ENCODE results near the gene DDAH2. TPM values are rescaled to one million over a fixed set of nuclear protein-coding genes. Genes with fewer than 3 reads are reported as not detected.

DDAH2 gene
- total RNA-seq, 1 donor from 2014 or later = 12.2 TPM

DNA sequence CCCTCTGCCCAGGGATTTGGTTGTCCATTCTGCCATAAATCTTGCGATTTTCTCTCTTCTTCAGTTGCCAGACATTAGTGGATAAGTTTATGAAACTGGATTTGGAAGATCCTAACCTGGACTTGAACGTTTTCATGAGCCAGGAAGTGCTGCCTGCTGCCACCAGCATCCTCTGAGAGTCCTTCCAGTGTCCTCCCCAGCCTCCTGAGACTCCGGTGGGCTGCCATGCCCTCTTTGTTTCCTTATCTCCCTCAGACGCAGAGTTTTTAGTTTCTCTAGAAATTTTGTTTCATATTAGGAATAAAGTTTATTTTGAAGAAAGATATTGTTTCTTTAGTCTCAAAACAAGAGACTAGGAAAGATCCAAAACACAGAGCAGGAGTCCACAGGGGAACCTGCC, 33.3 kb upstream of the DDAH2 start, which contains the start of gene SAPCD1:
Gene SAPCD1, plus strand, starts transcription at position 301 of the 400 bp plus-strand sequence. CDS start 399 bp downstream, outside the sequence.
- intact Hi-C loops (cut with micrococcal nuclease) = no loop called here

DNA sequence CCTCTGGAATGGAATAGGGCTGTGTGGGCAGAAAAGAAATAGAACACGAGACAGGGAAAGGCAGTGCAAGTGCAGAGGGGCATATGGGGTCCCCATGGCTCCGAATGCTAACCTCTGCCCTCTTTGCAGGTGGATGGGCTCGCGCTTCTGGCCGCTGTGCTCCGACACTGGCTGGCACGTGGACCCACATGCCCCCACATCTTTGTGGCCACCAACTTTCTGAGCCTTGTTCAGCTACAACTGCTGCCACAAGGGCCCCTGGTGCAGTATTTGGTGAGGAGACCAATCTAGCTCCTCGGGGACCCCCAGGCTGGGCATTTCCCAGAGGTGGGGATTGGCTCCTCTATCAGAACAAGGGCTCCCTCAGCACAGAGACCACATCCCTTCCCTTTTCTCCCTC, 32.2 kb upstream of the DDAH2 start:
- intact Hi-C loops (cut with micrococcal nuclease) = no loop called here

- intact Hi-C loops (cut with micrococcal nuclease) = no loop called here
Measured at GRCh38 chr6:31760790-31761189, 31.7 kb upstream of the DDAH2 start.

GRCh38 chr6:31758281-31758680, 29.2 kb upstream of the DDAH2 start:
- intact Hi-C loops (cut with micrococcal nuclease) = no loop called here

- intact Hi-C loops (cut with micrococcal nuclease) = no loop called here
Measured at GRCh38 chr6:31752739-31753319, 23.7 kb upstream of the DDAH2 start.

- intact Hi-C loops (cut with micrococcal nuclease) = no loop called here
Measured at GRCh38 chr6:31750411-31751022, 21.4 kb upstream of the DDAH2 start.

- intact Hi-C loops (cut with micrococcal nuclease) = no loop called here
Measured at GRCh38 chr6:31749301-31750036, 20.4 kb upstream of the DDAH2 start.

- intact Hi-C loops (cut with micrococcal nuclease) = no loop called here
Measured at GRCh38 chr6:31744422-31744821, 15.3 kb upstream of the DDAH2 start.

DNA sequence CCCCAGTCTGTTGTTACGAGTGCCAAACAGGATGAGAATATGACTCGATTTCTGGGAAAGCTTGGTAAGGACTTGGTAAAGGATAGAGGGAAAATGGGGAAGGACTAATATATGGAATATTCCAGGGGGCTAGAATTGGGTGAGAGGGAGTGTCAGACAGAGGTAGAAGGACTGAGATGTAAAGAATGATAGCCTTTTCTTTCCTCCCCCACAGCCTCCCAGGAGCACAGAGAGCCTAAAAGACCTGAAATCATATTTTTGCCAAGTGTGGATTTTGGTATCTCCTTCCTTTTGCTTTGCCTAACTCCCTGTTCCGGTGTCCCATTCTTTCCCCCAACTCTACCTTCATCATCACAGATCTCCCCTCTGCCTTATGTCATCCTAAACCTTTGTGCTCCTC, 13.8 kb upstream of the DDAH2 start:
- intact Hi-C loops (cut with micrococcal nuclease) = no loop called here

- intact Hi-C loops (cut with micrococcal nuclease) = no loop called here
Measured at GRCh38 chr6:31741815-31742214, 12.7 kb upstream of the DDAH2 start.

GRCh38 chr6:31740397-31741223, 11.5 kb upstream of the DDAH2 start:
- intact Hi-C loops (cut with micrococcal nuclease) = no loop called here

GRCh38 chr6:31739639-31740396, 10.7 kb upstream of the DDAH2 start, which contains the start of gene MSH5:
MSH5 (plus strand) TSS chr6:31740005; CDS start chr6:31740467, 462 bp downstream.
- intact Hi-C loops (cut with micrococcal nuclease) = loop anchor here (1.0 to 5.0 kb wide), 9 partner anchors 29 to 1105 kb away; partner anchors contain the start of genes BAG6, GPSM3, HSPA1A and HSPA1L

GRCh38 chr6:31737991-31738979, 9.2 kb upstream of the DDAH2 start:
- intact Hi-C loops (cut with micrococcal nuclease) = loop anchor here (1.0 to 5.0 kb wide), 14 partner anchors 9 to 1107 kb away; partner anchors contain the start of genes ABHD16A, ATP6V1G2, DDAH2 and GPSM3

DNA sequence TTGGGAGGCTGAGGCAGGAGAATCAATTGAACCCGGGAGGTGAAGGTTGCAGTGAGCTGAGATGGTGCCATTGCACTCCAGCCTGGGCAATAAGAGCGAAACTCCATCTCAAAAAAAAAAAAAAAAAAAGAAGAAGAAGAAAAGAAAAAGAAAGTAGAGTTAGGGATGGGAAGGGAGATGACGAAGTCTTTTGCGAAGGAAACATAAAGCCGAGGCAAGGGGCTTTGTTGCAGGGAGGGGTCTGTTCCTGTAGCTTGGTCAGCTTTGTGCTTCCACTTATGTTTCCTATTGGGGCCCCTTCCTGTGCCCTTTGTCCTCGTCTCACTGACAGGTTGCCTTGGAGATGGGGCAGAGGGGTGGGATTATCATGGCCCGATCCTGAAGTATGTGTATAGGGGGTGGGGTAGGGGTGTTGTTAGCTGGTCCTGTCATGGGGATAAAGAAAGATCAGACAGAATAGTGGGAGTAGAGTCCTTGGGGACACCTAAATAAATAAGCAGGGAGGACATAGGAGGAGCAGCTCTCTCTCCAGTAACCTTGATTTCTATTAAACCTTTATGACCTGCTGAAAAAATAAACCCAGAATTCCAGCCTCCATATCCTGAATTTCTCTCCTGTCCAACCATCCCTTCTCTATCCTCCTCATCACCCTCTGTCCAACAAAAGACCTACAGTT, 8.4 kb upstream of the DDAH2 start:
- intact Hi-C loops (cut with micrococcal nuclease) = loop anchor here (1.0 to 5.0 kb wide), 5 partner anchors 35 to 455 kb away; partner anchors contain the start of genes ATP6V1G2, GPSM3, MICB and NFKBIL1

- intact Hi-C loops (cut with micrococcal nuclease) = loop anchor here (1.0 to 5.0 kb wide), 6 partner anchors 35 to 455 kb away; partner anchors contain the start of genes ATP6V1G2, GPSM3, MICB and NFKBIL1
Measured at GRCh38 chr6:31736768-31737314, 7.7 kb upstream of the DDAH2 start.

- intact Hi-C loops (cut with micrococcal nuclease) = loop anchor here (1.0 to 5.0 kb wide), 5 partner anchors 71 to 456 kb away; partner anchors contain the start of genes ATP6V1G2, GPSM3, MICB and NFKBIL1
Measured at GRCh38 chr6:31736021-31736767, 7.1 kb upstream of the DDAH2 start, which contains the start of gene CLIC1. CLIC1 (minus strand) TSS chr6:31736530; CDS start chr6:31736300, 230 bp downstream.

DNA sequence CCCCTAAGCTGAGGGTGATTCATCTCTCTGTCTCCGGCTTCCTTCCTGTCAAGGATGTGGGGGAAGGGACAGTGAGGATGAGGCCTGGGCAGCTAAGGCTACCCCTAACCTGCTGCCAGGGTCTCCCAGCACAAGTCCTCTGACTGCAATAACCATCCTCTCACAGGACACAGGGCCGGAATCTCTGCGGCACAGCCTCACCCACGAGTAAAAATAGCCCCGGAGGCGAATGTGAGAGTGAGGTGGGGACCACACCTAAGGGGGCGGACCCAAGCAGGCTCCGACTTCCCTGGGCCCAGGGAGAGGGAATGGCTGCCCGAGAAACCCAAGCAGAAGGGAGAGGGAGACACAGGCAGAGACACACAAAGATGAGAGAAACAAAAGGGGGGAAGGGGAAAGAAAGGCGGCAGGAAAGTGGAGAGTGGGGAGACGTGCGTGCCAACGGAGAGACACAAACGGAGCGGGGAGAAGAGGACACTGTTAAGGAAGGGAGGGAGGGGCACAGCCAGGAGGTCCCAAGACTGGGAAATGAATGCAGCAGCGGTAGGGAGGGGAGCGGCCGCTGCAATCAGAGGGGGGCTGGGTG, 5.8 kb upstream of the DDAH2 start:
- intact Hi-C loops (cut with micrococcal nuclease) = loop anchor here (5.0 kb wide), 3 partner anchors 158 to 457 kb away; partner anchors contain the start of genes GPSM3, MICB, PBX2 and TNF
